ENCODE measurements around the gene CIAO2A. TPM values are rescaled to one million over a fixed set of nuclear protein-coding genes. Genes with fewer than 3 reads are reported as not detected.

The CIAO2A gene
- total RNA-seq, 2 experiments from 2014 or later: 78.7 to 84.7 TPM

GRCh38 chr15:64024172-64025050, 69.2 kb downstream of the CIAO2A start:
- POLR2A ChIA-PET: interaction anchor here (1.3 kb wide), 1 partner anchor 54 kb away, joined by 3 read pairs; no protein-coding TSS in a partner anchor
- DNase-seq (ENCODE audit: low spot score): peak; percentile 11
- intact Hi-C loops (cut with micrococcal nuclease; ENCODE audit: unreplicated experiment): no loop called here
- no peaks in the 10 kb centered on the region for H3K4me1 ChIP-seq (ENCODE audit: insufficient read depth, low read length, poor library complexity, severe bottlenecking)
- H3K4me3 ChIP-seq (ENCODE audit: low read depth, low read length, poor library complexity, severe bottlenecking): no peak overlapping the region
- H3K36me3 ChIP-seq (ENCODE audit: insufficient read depth, low read length): no peaks in the 10 kb centered on the region
- no peak overlapping the region for H3K27ac ChIP-seq (ENCODE audit: low read depth, low read length, poor library complexity, severe bottlenecking)
- CTCF ChIA-PET (ENCODE audit: unreplicated experiment): no interaction called here
- H3K9me2 ChIP-seq (ENCODE audit: insufficient read depth, low read length): no peaks in the 10 kb centered on the region
- H4K20me1 ChIP-seq (ENCODE audit: insufficient read depth, low read length): no peaks in the 10 kb centered on the region
- H3K9me3 ChIP-seq (ENCODE audit: low read length): no peaks in the 10 kb centered on the region
- TF ChIP-seq CTCF (conservative IDR thresholded peaks at IDR 0.05; ENCODE audit: low read length) (no peak), EZH2phosphoT487 (IDR thresholded peaks at IDR 0.05; ENCODE audit: borderline replicate concordance, low read depth, low read length) (no peak)
- H3K79me2 ChIP-seq (ENCODE audit: insufficient read depth, low read depth, low read length): no peaks in the 10 kb centered on the region
- H3K4me2 ChIP-seq (ENCODE audit: low read length): no peak overlapping the region
- no TSS peak for BruUV-seq (replicated peaks)
- H2AFZ ChIP-seq (ENCODE audit: low read length): no peak overlapping the region

DNA sequence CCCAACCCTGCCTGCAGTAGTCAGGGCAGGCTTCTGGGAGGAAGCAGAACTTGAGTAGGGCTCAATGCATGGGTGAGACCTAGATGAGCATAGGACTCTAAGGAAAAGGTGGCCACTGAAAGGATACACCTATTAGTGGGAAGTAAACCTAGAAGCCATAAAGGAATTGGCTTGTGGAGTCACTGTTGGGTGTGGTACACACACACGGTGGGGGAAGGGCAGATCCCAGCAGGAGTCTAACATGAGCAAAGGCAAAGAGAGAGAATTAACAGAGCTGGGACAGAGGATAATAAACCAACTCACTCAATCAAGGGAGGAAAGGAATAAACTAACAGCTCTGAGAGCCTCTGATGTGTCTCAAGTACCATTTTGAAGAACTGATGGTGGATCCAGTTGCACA, 70.4 kb downstream of the CIAO2A start:
- Histone ChIP-seq H3K9me2 (ENCODE audit: insufficient read depth, low read length) (no peaks in the 10 kb centered on the region), H3K36me3 (ENCODE audit: insufficient read depth, low read length) (no peaks in the 10 kb centered on the region), H3K4me2 (ENCODE audit: low read length) (no peak overlapping the region), H4K20me1 (ENCODE audit: insufficient read depth, low read length) (no peaks in the 10 kb centered on the region), H2AFZ (ENCODE audit: low read length) (no peak overlapping the region), H3K79me2 (ENCODE audit: insufficient read depth, low read depth, low read length) (no peaks in the 10 kb centered on the region), H3K4me3 (ENCODE audit: low read depth, low read length, poor library complexity, severe bottlenecking) (no peak overlapping the region), H3K4me1 (ENCODE audit: insufficient read depth, low read length, poor library complexity, severe bottlenecking) (no peaks in the 10 kb centered on the region), H3K9me3 (ENCODE audit: low read length) (no peaks in the 10 kb centered on the region), H3K27ac (ENCODE audit: low read depth, low read length, poor library complexity, severe bottlenecking) (no peak overlapping the region)
- intact Hi-C loops (cut with micrococcal nuclease; ENCODE audit: unreplicated experiment): no loop called here
- no TSS peak for BruUV-seq (replicated peaks)
- no peak for DNase-seq (ENCODE audit: low spot score)
- ChIA-PET POLR2A (no interaction called here), CTCF (ENCODE audit: unreplicated experiment) (no interaction called here)
- TF ChIP-seq EZH2phosphoT487 (IDR thresholded peaks at IDR 0.05; ENCODE audit: borderline replicate concordance, low read depth, low read length) (no peak), CTCF (conservative IDR thresholded peaks at IDR 0.05; ENCODE audit: low read length) (no peak)

GRCh38 chr15:64022571-64022970, 71.1 kb downstream of the CIAO2A start:
- no peak for DNase-seq (ENCODE audit: low spot score)
- Histone ChIP-seq H3K4me3 (ENCODE audit: low read depth, low read length, poor library complexity, severe bottlenecking) (no peak overlapping the region), H3K36me3 (ENCODE audit: insufficient read depth, low read length) (no peaks in the 10 kb centered on the region), H3K9me3 (ENCODE audit: low read length) (no peaks in the 10 kb centered on the region), H3K9me2 (ENCODE audit: insufficient read depth, low read length) (no peaks in the 10 kb centered on the region), H3K4me1 (ENCODE audit: insufficient read depth, low read length, poor library complexity, severe bottlenecking) (no peaks in the 10 kb centered on the region), H2AFZ (ENCODE audit: low read length) (no peak overlapping the region), H4K20me1 (ENCODE audit: insufficient read depth, low read length) (no peaks in the 10 kb centered on the region), H3K4me2 (ENCODE audit: low read length) (no peak overlapping the region), H3K27ac (ENCODE audit: low read depth, low read length, poor library complexity, severe bottlenecking) (no peak overlapping the region), H3K79me2 (ENCODE audit: insufficient read depth, low read depth, low read length) (no peaks in the 10 kb centered on the region)
- intact Hi-C loops (cut with micrococcal nuclease; ENCODE audit: unreplicated experiment): no loop called here
- ChIA-PET POLR2A (no interaction called here), CTCF (ENCODE audit: unreplicated experiment) (no interaction called here)
- no peak for TF ChIP-seq CTCF (conservative IDR thresholded peaks at IDR 0.05; ENCODE audit: low read length)
- no peak for TF ChIP-seq EZH2phosphoT487 (IDR thresholded peaks at IDR 0.05; ENCODE audit: borderline replicate concordance, low read depth, low read length)
- BruUV-seq (replicated peaks): no TSS peak
